HG03135 (cell line): Measurements from ENCODE around the gene RCAN1.
"Not testable (repeated sequence)": the region's sequence is repeated elsewhere in the genome, so short reads cannot be mapped to it uniquely, and the experiment has no call there.

ENCODE experiments used
- ATAC-seq: cut with Tn5 transposase; IDR thresholded peaks from one replicate; pipeline ENCODE4 v1.9.1; 2021; ENCODE audit warnings: mild to moderate bottlenecking, moderate library complexity; ENCODE audit not compliant: unreplicated experiment

The RCAN1 gene

GRCh38 chr21:34570313-34570712 is 44.6 kb downstream of the RCAN1 start:
- no peak for ATAC-seq

DNA sequence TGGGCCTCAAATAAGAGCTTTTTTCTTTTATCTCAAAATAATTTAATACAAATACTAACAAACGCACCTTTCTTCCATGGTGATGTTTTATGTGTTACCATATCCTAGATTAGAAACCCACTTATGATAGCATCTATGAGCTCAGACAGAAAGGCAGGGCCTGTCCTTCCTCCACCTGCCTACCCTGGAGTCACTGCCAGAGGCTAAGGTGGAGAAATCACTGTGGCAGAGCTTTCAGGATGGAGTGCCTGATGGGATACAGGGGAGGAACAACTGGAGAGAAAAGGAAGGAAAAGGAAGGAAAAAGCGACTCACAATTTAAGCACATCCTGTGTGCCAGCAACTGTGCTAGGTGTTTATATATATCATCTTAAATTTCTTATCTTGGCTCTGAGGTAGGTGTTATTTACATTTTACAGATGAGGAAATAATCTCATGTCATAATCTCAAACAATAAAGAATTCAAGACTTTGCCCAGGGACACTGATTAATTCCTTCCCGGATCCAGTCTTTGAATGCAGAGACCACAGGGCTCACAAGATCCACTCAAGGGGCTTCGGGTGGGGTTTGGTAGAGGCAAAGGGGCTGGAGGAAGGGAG is 45.4 kb downstream of the RCAN1 start:
- ATAC-seq: no peak

GRCh38 chr21:34568801-34569200 is 46.1 kb downstream of the RCAN1 start:
- not testable (repeated sequence) for ATAC-seq

- no peak for ATAC-seq
Measured at GRCh38 chr21:34567604-34568155, 47.2 kb downstream of the RCAN1 start.

DNA sequence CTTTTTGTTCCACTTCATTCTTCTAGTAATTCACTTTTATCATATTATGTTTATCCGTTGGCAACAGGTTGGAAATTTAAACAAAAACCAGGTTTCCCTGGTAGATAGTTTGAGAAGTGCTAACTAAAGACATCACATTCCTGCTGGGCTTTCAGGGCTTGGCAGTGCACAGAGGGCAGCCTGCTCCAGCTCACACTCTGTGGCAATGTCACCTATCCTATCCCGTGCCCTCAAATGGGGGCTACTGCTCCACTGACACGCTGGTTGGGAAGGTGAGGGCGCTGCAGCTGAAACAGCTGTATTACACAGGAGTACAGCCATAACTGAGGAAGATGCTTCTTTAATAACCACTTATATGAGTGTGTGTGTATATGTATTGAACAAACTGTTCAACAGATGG is 49.7 kb downstream of the RCAN1 start:
- ATAC-seq: no peak

DNA sequence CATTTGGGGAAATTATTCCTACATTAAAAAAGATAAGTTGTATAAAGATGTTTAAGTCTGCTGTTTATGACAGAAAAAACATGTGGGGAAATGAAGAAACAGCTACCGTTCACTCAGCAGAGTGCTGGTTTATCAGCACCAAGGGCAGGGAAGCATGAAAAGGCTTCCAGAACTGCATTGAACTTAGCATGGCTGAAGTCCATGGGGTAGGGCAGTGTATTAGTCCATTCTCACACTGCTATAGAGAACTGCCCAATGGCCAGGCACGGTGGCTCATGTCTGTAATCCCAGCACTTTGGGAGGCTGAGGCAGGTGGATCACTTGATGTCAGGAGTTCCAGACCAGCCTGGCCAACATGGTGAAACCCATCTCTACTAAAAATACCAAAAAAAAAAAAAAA is 51.5 kb downstream of the RCAN1 start:
- not testable (repeated sequence) for ATAC-seq

GRCh38 chr21:34561806-34562205 is 53.1 kb downstream of the RCAN1 start:
- no peak for ATAC-seq

- ATAC-seq: no peak
Measured at GRCh38 chr21:34560609-34561008, 54.3 kb downstream of the RCAN1 start.

GRCh38 chr21:34560021-34560420 is 54.9 kb downstream of the RCAN1 start:
- ATAC-seq: no peak

GRCh38 chr21:34559089-34559631 is 55.8 kb downstream of the RCAN1 start:
- ATAC-seq: no peak

DNA sequence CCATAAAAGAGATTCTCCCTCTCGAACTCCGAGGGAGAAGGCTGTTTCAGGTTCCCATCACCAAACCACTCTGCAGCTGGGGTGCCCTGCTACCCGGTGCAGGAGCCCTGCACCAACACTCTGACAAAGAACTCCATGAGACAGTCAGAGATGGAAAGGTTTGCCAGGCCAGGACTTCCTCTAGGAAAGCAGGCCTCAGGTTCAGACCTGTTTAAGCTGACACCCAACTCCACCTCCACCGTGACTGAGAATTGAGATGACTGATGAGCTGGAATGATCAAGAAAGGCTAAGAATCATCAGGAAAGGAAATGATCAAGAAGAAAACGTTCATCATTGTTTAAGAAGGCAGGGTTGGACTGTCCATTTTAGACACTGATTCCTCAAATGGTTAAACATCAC is 56.7 kb downstream of the RCAN1 start:
- ATAC-seq: no peak

GRCh38 chr21:34557261-34557660 is 57.7 kb downstream of the RCAN1 start:
- no peak for ATAC-seq

GRCh38 chr21:34554670-34555069 is 60.2 kb downstream of the RCAN1 start:
- ATAC-seq: not testable (repeated sequence)

DNA sequence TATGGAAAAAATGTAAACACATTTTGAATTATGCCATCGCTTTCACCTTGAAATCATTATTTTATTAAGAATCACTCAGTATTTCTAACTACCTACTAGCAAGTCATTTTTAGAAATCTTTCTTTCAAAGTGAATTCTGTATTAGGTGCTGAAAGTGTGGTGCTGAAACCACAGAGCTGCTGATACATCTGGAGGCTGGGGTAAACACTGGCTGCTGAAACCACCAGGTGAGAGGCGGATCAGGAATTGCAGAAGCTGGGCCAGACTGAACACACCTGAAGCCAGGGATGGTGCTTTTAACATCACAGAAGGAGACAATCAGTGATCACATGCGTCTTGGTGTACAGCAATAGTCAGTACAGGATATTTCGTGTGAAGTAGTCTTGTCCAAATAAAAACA is 60.7 kb downstream of the RCAN1 start:
- ATAC-seq: no peak

GRCh38 chr21:34553151-34553952 is 61.6 kb downstream of the RCAN1 start:
- ATAC-seq: no peak

DNA sequence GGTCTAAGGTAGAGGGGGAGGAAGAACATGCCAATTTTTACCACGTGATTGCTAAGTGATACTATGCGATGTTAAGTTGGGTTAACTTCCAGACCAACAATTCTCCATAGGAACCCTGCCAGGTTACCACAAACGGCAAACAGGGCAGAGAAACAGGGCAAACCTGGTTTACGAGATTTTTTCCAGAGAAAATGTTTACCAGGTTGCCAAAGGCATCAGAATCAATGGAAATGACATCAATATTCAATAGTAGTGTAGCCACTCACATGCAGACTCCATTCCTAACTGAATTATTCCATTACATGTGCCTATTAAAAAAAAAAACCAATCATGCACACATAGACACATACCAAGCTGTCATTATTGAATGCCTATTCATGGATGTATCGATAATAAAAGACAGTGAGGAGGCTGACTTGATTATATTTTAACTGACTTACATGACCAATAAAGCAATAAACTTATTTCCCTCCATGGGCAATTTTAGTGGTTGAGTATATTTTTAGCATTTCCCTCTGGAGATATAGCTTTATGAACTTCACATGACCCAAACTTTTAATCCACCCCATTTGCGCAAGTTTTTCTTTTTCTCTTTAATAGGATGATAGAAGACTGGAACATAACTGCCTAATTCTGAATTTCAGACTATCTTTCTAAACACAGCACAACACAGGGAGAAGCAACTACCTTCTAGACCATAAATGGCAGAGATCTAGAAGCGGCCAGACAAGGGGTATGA is 62.4 kb downstream of the RCAN1 start:
- ATAC-seq: no peak

DNA sequence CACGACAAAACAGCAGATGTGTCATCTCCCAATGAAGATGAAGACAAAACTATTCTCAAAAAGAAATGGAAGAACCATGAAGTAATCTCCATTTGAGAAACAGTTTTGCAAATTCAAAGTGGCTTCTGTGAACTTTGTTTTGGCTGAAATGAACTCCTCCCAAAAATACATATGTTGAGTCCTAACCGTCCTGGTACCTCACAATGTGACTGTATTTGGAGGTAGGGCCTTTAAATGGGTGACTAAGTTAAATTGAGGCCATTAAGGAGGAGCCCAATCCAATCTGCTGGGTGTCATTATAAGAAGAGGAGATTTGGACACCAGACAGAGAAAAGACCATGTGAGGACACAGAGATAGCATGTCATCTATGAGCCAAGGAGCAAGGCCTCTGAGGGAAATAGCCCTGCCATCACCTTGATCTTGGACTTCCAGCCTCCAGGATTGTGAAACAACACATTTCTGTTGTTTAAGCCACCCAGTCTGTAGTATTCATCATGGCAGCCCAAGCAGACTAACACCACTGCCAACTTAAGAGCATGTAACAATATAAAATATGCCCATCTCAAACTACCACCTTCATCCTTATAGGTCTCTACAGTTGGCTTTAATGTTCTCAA is 64.6 kb downstream of the RCAN1 start:
- no peak for ATAC-seq

DNA sequence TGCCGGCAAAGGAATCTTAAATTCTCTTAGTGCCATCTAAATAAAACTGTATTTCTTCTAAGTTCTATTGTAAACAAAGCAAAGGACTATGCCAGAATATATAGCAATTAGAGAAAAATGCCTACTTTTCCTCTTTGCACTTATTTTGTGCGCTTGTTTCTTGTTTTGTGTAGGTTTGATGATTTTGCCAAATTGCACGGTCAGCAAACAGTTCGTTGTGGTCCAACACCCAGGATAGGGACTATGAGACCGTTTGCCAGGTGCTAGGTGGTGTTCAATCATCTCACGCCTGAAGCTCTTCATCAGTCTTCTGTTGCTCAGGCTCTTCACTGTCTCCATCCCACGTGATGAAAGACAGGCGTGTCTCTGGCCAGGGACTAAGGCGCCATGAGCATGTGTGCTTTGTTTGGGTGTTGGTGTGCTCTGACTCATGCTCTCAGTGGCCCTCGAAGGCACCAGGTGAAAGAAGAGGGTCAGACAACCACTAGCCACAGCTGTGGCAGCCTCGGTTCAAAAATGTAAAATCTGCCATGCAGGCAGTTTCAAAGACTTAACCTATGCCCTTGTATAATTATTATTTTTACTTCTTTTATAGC is 66.0 kb downstream of the RCAN1 start:
- no peak for ATAC-seq

DNA sequence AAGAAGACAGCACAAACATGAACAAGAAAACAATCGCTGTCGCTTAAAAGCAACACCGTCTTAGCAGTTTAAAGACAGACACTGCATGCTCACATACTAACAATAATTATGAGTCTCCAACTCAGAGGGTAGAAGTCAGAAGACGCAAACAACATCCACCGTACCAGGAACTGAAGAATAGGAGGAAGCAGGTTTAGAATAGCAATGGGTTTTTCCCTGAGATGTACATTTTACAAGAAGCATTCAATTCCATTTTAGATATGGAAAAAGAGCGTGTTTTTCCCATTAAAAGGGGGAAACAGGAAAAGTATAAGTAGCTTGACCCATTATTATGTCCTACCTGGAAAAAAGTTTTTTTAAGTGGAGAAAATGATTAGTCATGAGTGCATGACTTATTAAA is 68.4 kb downstream of the RCAN1 start:
- no peak for ATAC-seq

- peak; percentile 85 for ATAC-seq
Measured at GRCh38 chr21:34545079-34545884, 69.6 kb downstream of the RCAN1 start.
